Mucosa of stomach (tissue), 1 donor: ENCODE measurements around the gene KIAA0040.
A peak's percentile ranks its signal among the peaks of the same experiment; 100 is the strongest.

Source experiments
- H3K27me3 ChIP-seq: one replicate; pipeline ENCODE4 v1.7.0; 2013; ENCODE audit warnings: mild to moderate bottlenecking, low read length; ENCODE audit not compliant: control insufficient read depth, insufficient read depth
- H3K36me3 ChIP-seq: one replicate; pipeline ENCODE4 v1.7.0; 2013; ENCODE audit warnings: low read length; ENCODE audit not compliant: control insufficient read depth, insufficient read depth
- H3K4me1 ChIP-seq: one replicate; pipeline ENCODE4 v1.7.0; 2013; ENCODE audit warnings: mild to moderate bottlenecking, low read length; ENCODE audit not compliant: control insufficient read depth, insufficient read depth
- H3K4me3 ChIP-seq: one replicate; pipeline ENCODE4 v1.7.0; 2013; ENCODE audit warnings: low read length
- H3K9ac ChIP-seq: one replicate; pipeline ENCODE4 v1.7.0; 2013; ENCODE audit warnings: mild to moderate bottlenecking, low read length, moderate library complexity
- H3K9me3 ChIP-seq: one replicate; pipeline ENCODE4 v1.7.0; 2013; ENCODE audit warnings: mild to moderate bottlenecking, low read length, moderate library complexity; ENCODE audit not compliant: control insufficient read depth
- donor health status: Pancreatic carcinoma.

Gene KIAA0040

GRCh38 chr1:175192630-175193526 lies at the start of gene KIAA0040:
TSS of gene KIAA0040 (minus strand) at chr1:175192776. CDS start at chr1:175161013, 31,763 bp downstream.
- Histone ChIP-seq H3K9ac (peak within 1 kb of the TSS; percentile 90), H3K4me1 (peaks cover 30% of the 10 kb centered on the region), H3K27me3 (no peaks in the 10 kb centered on the region), H3K36me3 (no peaks in the 10 kb centered on the region), H3K9me3 (no peaks in the 10 kb centered on the region), H3K4me3 (peak within 1 kb of the TSS; percentile 53)

GRCh38 chr1:175237389-175237788 lies 44.8 kb upstream of the KIAA0040 start:
- H3K36me3 ChIP-seq: no peaks in the 10 kb centered on the region
- H3K4me3 ChIP-seq: no peak overlapping the region
- no peaks in the 10 kb centered on the region for H3K9me3 ChIP-seq
- H3K9ac ChIP-seq: no peak overlapping the region
- no peaks in the 10 kb centered on the region for H3K4me1 ChIP-seq
- H3K27me3 ChIP-seq: no peaks in the 10 kb centered on the region

- Histone ChIP-seq H3K27me3 (no peaks in the 10 kb centered on the region), H3K4me1 (no peaks in the 10 kb centered on the region), H3K4me3 (no peak overlapping the region), H3K9me3 (no peaks in the 10 kb centered on the region), H3K36me3 (no peaks in the 10 kb centered on the region), H3K9ac (no peak overlapping the region)
Measured at GRCh38 chr1:175234639-175235038, 42.1 kb upstream of the KIAA0040 start.

GRCh38 chr1:175232335-175232734 lies 39.8 kb upstream of the KIAA0040 start:
- H3K27me3 ChIP-seq: no peaks in the 10 kb centered on the region
- no peaks in the 10 kb centered on the region for H3K4me1 ChIP-seq
- H3K4me3 ChIP-seq: no peak overlapping the region
- no peaks in the 10 kb centered on the region for H3K36me3 ChIP-seq
- no peaks in the 10 kb centered on the region for H3K9me3 ChIP-seq
- H3K9ac ChIP-seq: no peak overlapping the region

GRCh38 chr1:175225805-175226129 lies 33.2 kb upstream of the KIAA0040 start:
- Histone ChIP-seq H3K9ac (no peak overlapping the region), H3K27me3 (no peaks in the 10 kb centered on the region), H3K9me3 (no peaks in the 10 kb centered on the region), H3K4me1 (peaks cover 7% of the 10 kb centered on the region), H3K4me3 (no peak overlapping the region), H3K36me3 (no peaks in the 10 kb centered on the region)

GRCh38 chr1:175222296-175222938 lies 29.8 kb upstream of the KIAA0040 start:
- Histone ChIP-seq H3K4me1 (peaks cover 7% of the 10 kb centered on the region), H3K36me3 (no peaks in the 10 kb centered on the region), H3K9me3 (no peaks in the 10 kb centered on the region), H3K9ac (no peak overlapping the region), H3K27me3 (no peaks in the 10 kb centered on the region), H3K4me3 (no peak overlapping the region)

- no peaks in the 10 kb centered on the region for H3K27me3 ChIP-seq
- H3K9me3 ChIP-seq: no peaks in the 10 kb centered on the region
- no peak overlapping the region for H3K9ac ChIP-seq
- H3K4me3 ChIP-seq: no peak overlapping the region
- no peaks in the 10 kb centered on the region for H3K36me3 ChIP-seq
- peaks cover 7% of the 10 kb centered on the region for H3K4me1 ChIP-seq
Measured at GRCh38 chr1:175221557-175222175, 29.1 kb upstream of the KIAA0040 start.

- no peak overlapping the region for H3K9ac ChIP-seq
- no peaks in the 10 kb centered on the region for H3K9me3 ChIP-seq
- no peak overlapping the region for H3K4me3 ChIP-seq
- H3K4me1 ChIP-seq: peaks cover 7% of the 10 kb centered on the region
- no peaks in the 10 kb centered on the region for H3K27me3 ChIP-seq
- H3K36me3 ChIP-seq: no peaks in the 10 kb centered on the region
Measured at GRCh38 chr1:175220853-175221556, 28.4 kb upstream of the KIAA0040 start.

GRCh38 chr1:175219774-175220173 lies 27.2 kb upstream of the KIAA0040 start:
- Histone ChIP-seq H3K36me3 (no peaks in the 10 kb centered on the region), H3K9me3 (no peaks in the 10 kb centered on the region), H3K4me3 (no peak overlapping the region), H3K4me1 (peaks cover 7% of the 10 kb centered on the region), H3K9ac (no peak overlapping the region), H3K27me3 (no peaks in the 10 kb centered on the region)

- Histone ChIP-seq H3K27me3 (no peaks in the 10 kb centered on the region), H3K4me1 (peaks cover 7% of the 10 kb centered on the region), H3K4me3 (no peak overlapping the region), H3K9ac (no peak overlapping the region), H3K9me3 (no peaks in the 10 kb centered on the region), H3K36me3 (no peaks in the 10 kb centered on the region)
Measured at GRCh38 chr1:175218786-175219434, 26.3 kb upstream of the KIAA0040 start.

GRCh38 chr1:175217721-175218531 lies 25.4 kb upstream of the KIAA0040 start:
- Histone ChIP-seq H3K4me1 (peaks cover 7% of the 10 kb centered on the region), H3K27me3 (no peaks in the 10 kb centered on the region), H3K4me3 (no peak overlapping the region), H3K9ac (no peak overlapping the region), H3K9me3 (no peaks in the 10 kb centered on the region), H3K36me3 (no peaks in the 10 kb centered on the region)
